ENCODE data around the gene TRIO.

TRIO gene

GRCh38 chr5:14305045-14305444 lies 161.9 kb downstream of the TRIO start:
- DNase-seq, result peak; percentile 11

- DNase-seq, result no peak
Observed at GRCh38 chr5:14306329-14306815, 163.2 kb downstream of the TRIO start.

- no peak for DNase-seq
Observed at GRCh38 chr5:14308384-14309154, 165.4 kb downstream of the TRIO start.

- DNase-seq, result no peak
Observed at GRCh38 chr5:14309199-14309598, 166.1 kb downstream of the TRIO start.

- DNase-seq, result no peak
Observed at GRCh38 chr5:14309878-14310531, 166.9 kb downstream of the TRIO start.

- DNase-seq, result no peak
Observed at GRCh38 chr5:14310901-14311300, 167.8 kb downstream of the TRIO start.

GRCh38 chr5:14313986-14314690 lies 171.0 kb downstream of the TRIO start:
- no peak for DNase-seq

GRCh38 chr5:14316471-14316870 lies 173.3 kb downstream of the TRIO start:
- no peak for DNase-seq

- no peak for DNase-seq
Observed at GRCh38 chr5:14319102-14319501, 176.0 kb downstream of the TRIO start.

- DNase-seq, result no peak
Observed at GRCh38 chr5:14321936-14322335, 178.8 kb downstream of the TRIO start.

- DNase-seq, result no peak
Observed at GRCh38 chr5:14322437-14323187, 179.5 kb downstream of the TRIO start.

GRCh38 chr5:14323466-14323865 lies 180.3 kb downstream of the TRIO start:
- no peak for DNase-seq

- peak; percentile 32 for DNase-seq
Observed at GRCh38 chr5:14325369-14325768, 182.2 kb downstream of the TRIO start.

- DNase-seq, result peak; percentile 86
Observed at GRCh38 chr5:14326035-14326903, 183.1 kb downstream of the TRIO start.

GRCh38 chr5:14327624-14328023 lies 184.5 kb downstream of the TRIO start:
- no peak for DNase-seq

- DNase-seq, result no peak
Observed at GRCh38 chr5:14328144-14328543, 185.0 kb downstream of the TRIO start.

GRCh38 chr5:14330291-14330690 lies 187.1 kb downstream of the TRIO start:
- no peak for DNase-seq

GRCh38 chr5:14330729-14331385 lies 187.7 kb downstream of the TRIO start:
- DNase-seq, result no peak

GRCh38 chr5:14331386-14331781 lies 188.2 kb downstream of the TRIO start:
- DNase-seq, result peak; percentile 49

- DNase-seq, result no peak
Observed at GRCh38 chr5:14332038-14332631, 189.0 kb downstream of the TRIO start.

GRCh38 chr5:14332746-14333145 lies 189.6 kb downstream of the TRIO start:
- DNase-seq, result no peak

All from hematopoietic multipotent progenitor cell treated with erythropoietin and hydrocortisone succinate and interleukin-3 and kit ligand, for 6 days (in vitro differentiated cells).